HG02588 (cell line): ENCODE results near the gene CARS1.
"Not testable (repeated sequence)": the region's sequence is repeated elsewhere in the genome, so short reads cannot be mapped to it uniquely, and the experiment has no call there.

ENCODE experiments used
- ATAC-seq: cut with Tn5 transposase; IDR thresholded peaks from one replicate; pipeline ENCODE4 v1.9.1; 2021; ENCODE audit warnings: mild to moderate bottlenecking, moderate library complexity; ENCODE audit not compliant: unreplicated experiment

Gene CARS1

GRCh38 chr11:3063876-3064275, 6.7 kb upstream of the CARS1 start:
- ATAC-seq, result not testable (repeated sequence)

GRCh38 chr11:3063432-3063831, 6.2 kb upstream of the CARS1 start:
- not testable (repeated sequence) for ATAC-seq

GRCh38 chr11:3060436-3061025, 3.3 kb upstream of the CARS1 start:
- no peak for ATAC-seq

GRCh38 chr11:3058753-3059664, 1.8 kb upstream of the CARS1 start:
- ATAC-seq, result no peak

GRCh38 chr11:3056296-3057068, 741 bp downstream of the CARS1 start:
- ATAC-seq, result no peak

GRCh38 chr11:3055891-3056290, 1.3 kb downstream of the CARS1 start:
- ATAC-seq, result no peak

GRCh38 chr11:3052567-3052966, 4.7 kb downstream of the CARS1 start:
- ATAC-seq, result no peak

- ATAC-seq, result no peak
These were observed 5.1 kb downstream of the CARS1 start for GRCh38 chr11:3052109-3052479.

GRCh38 chr11:3051196-3052108, 5.8 kb downstream of the CARS1 start:
- ATAC-seq, result no peak

GRCh38 chr11:3050386-3051195, 6.6 kb downstream of the CARS1 start:
- ATAC-seq, result no peak

- ATAC-seq, result peak; percentile 91
These were observed 7.6 kb downstream of the CARS1 start for GRCh38 chr11:3049430-3050243.

GRCh38 chr11:3047637-3048036, 9.6 kb downstream of the CARS1 start:
- ATAC-seq, result no peak

- no peak for ATAC-seq
These were observed 10.6 kb downstream of the CARS1 start for GRCh38 chr11:3046641-3047040.

- ATAC-seq, result no peak
These were observed 11.0 kb downstream of the CARS1 start for GRCh38 chr11:3046190-3046589.

- ATAC-seq, result no peak
These were observed 12.3 kb downstream of the CARS1 start for GRCh38 chr11:3044915-3045314.

- no peak for ATAC-seq
These were observed 13.2 kb downstream of the CARS1 start for GRCh38 chr11:3044004-3044403.

GRCh38 chr11:3043315-3043871, 13.8 kb downstream of the CARS1 start:
- ATAC-seq, result no peak

- no peak for ATAC-seq
These were observed 14.5 kb downstream of the CARS1 start for GRCh38 chr11:3042496-3043314.
